Karpas-422 (cell line): ENCODE results near the gene ATE1. TPM values are rescaled to one million over a fixed set of nuclear protein-coding genes. Genes with fewer than 3 reads are reported as not detected.
A peak's percentile ranks its signal among the peaks of the same experiment; 100 is the strongest.
"Not testable (repeated sequence)": the region's sequence is repeated elsewhere in the genome, so short reads cannot be mapped to it uniquely, and the experiment has no call there.

Source experiments
- DNase-seq: peaks from one replicate; pipeline ENCODE4 v3.0.0-alpha.2; 2015
- H2AFZ ChIP-seq: fragments of 200-600 bp; sonication (generic); 2 replicates; pipeline ENCODE4 v1.6.1; 2014; ENCODE audit warnings: antibody characterized with exemption, low read length, mixed read lengths
- H3K27ac ChIP-seq: fragments of 200-600 bp; sonication (generic); 2 replicates; pipeline ENCODE4 v1.5.1; 2014; ENCODE audit warnings: mild to moderate bottlenecking, low read length, moderate library complexity
- H3K27me3 ChIP-seq: fragments of 200-600 bp; sonication (generic); 2 replicates; pipeline ENCODE4 v1.6.1; 2014; ENCODE audit warnings: low read length, mixed read lengths
- H3K36me3 ChIP-seq: fragments of 200-600 bp; sonication (generic); 2 replicates; pipeline ENCODE4 v1.6.1; 2014; ENCODE audit warnings: low read length, mixed read lengths; ENCODE audit not compliant: insufficient read depth
- H3K4me1 ChIP-seq: fragments of 200-600 bp; sonication (generic); 2 replicates; pipeline ENCODE4 v1.6.1; 2014; ENCODE audit warnings: mild to moderate bottlenecking, low read length, mixed read lengths
- H3K4me2 ChIP-seq: fragments of 200-600 bp; sonication (generic); 2 replicates; pipeline ENCODE4 v1.6.1; 2014; ENCODE audit warnings: low read length, low read depth, mild to moderate bottlenecking; ENCODE audit not compliant: poor library complexity, severe bottlenecking
- H3K4me3 ChIP-seq: fragments of 200-600 bp; sonication (generic); 2 replicates; pipeline ENCODE4 v1.5.1; 2014; ENCODE audit warnings: mild to moderate bottlenecking, antibody characterized with exemption, low read length, mixed read lengths
- H3K79me2 ChIP-seq: fragments of 200-600 bp; sonication (generic); 2 replicates; pipeline ENCODE4 v1.6.1; 2014; ENCODE audit warnings: mild to moderate bottlenecking, low read length, mixed read lengths
- H3K9ac ChIP-seq: fragments of 200-600 bp; sonication (generic); 2 replicates; pipeline ENCODE4 v1.6.0; 2014; ENCODE audit warnings: low read length
- H3K9me2 ChIP-seq: fragments of 200-600 bp; sonication (generic), shearing (Covaris generic); replicated peaks from 2 replicates; pipeline ENCODE4 v1.6.0; 2014; ENCODE audit warnings: mild to moderate bottlenecking, low read length, moderate library complexity; ENCODE audit not compliant: insufficient read depth
- H3K9me3 ChIP-seq: fragments of 300-700, 200-600 bp; sonication (generic); 2 replicates; pipeline ENCODE4 v1.6.1; 2014; ENCODE audit warnings: low read length, mixed read lengths
- H4K20me1 ChIP-seq: fragments of 200-600 bp; sonication (generic); 2 replicates; pipeline ENCODE4 v1.6.1; 2014; ENCODE audit warnings: mild to moderate bottlenecking, antibody characterized with exemption, low read length, low read depth; ENCODE audit not compliant: insufficient read depth
- total RNA-seq: library from RNA; depleted of rRNA; stranded (reverse); fragments of >200 nt; shearing (Covaris generic); gene quantifications from 2 replicates; pipeline ENCODE4 v1.2.3, GENCODE V29; 2014; ENCODE audit warnings: low replicate concordance

The ATE1 gene
- total RNA-seq, 1 experiment from 2014 or later: 72.6 TPM

DNA sequence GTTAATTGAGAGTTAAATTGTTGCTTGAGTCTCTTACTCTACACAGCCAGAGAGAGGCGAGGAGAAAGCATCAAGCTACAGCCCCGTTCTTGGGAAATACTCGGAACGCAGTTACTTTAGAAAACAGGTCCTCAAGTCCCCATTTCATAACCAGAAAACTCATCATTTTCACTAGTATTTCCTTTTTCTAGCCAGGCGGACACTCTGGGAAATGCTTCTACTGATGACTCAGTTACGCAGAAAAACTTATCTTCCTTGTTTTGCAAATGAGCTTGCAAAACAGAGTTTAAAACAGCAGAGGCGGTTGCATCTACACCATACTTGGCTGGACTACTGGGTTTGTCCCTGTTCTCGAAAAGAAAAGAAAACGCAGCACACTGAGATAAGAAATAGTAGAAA is 218.2 kb downstream of the ATE1 start:
- H3K4me1 ChIP-seq: no peaks in the 10 kb centered on the region
- H3K36me3 ChIP-seq: no peaks in the 10 kb centered on the region
- no peak overlapping the region for H3K9ac ChIP-seq
- no peak overlapping the region for H3K4me2 ChIP-seq
- H3K27ac ChIP-seq: no peak overlapping the region
- no peaks in the 10 kb centered on the region for H3K9me2 ChIP-seq
- H3K27me3 ChIP-seq: no peaks in the 10 kb centered on the region
- H4K20me1 ChIP-seq: no peaks in the 10 kb centered on the region
- no peaks in the 10 kb centered on the region for H3K79me2 ChIP-seq
- no peaks in the 10 kb centered on the region for H3K9me3 ChIP-seq
- no peak for DNase-seq
- H3K4me3 ChIP-seq: no peak overlapping the region
- H2AFZ ChIP-seq: no peak overlapping the region

DNA sequence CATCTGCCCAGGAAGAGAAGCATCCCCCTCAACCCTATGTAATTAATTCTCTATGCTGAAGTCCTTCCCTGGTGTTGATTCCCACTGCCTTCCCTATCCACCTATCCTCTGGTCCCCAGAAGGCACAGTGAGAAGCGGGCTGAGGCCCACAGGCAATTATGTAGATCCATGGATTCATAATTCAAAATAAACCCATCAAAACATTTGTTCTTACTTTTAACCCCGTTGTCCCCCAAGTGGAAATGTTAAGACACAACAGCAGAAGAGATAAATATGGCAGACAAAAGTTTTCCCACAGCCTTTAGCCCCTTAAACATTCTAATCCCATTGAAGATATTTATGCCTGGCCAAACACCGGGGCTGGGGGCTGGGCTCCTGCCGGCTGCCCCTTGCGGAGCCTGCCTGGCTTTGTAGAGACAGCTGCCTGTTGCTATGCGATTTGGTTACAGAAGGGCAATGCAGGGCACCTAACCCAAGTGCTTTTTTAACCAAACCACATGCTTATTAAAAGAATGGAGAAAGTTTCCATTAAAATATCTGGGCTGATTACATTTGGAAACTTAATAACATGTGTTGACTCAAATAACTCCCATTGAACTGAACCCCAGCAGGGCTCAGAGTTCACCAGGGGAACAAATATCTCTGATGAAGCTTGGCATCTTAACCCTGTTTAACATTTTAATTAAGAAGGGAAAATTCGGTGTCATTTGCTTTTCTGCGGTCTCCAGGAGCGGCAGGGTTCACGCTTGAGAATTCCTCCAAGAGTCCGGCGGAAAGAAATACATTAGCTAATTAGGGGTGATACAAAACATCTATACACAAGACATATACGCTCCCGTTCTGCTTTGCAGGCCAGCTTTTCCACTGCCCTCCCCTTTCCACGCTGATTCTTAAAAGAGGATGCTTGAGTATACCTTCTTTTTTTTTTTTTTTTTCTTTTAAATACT is 218.8 kb downstream of the ATE1 start:
- no peaks in the 10 kb centered on the region for H3K79me2 ChIP-seq
- no peaks in the 10 kb centered on the region for H3K27me3 ChIP-seq
- no peaks in the 10 kb centered on the region for H3K36me3 ChIP-seq
- no peaks in the 10 kb centered on the region for H3K9me2 ChIP-seq
- H3K4me2 ChIP-seq: no peak overlapping the region
- H2AFZ ChIP-seq: no peak overlapping the region
- no peak overlapping the region for H3K9ac ChIP-seq
- no peak overlapping the region for H3K27ac ChIP-seq
- H3K4me1 ChIP-seq: no peaks in the 10 kb centered on the region
- no peaks in the 10 kb centered on the region for H4K20me1 ChIP-seq
- H3K4me3 ChIP-seq: no peak overlapping the region
- no peaks in the 10 kb centered on the region for H3K9me3 ChIP-seq
- DNase-seq: no peak

DNA sequence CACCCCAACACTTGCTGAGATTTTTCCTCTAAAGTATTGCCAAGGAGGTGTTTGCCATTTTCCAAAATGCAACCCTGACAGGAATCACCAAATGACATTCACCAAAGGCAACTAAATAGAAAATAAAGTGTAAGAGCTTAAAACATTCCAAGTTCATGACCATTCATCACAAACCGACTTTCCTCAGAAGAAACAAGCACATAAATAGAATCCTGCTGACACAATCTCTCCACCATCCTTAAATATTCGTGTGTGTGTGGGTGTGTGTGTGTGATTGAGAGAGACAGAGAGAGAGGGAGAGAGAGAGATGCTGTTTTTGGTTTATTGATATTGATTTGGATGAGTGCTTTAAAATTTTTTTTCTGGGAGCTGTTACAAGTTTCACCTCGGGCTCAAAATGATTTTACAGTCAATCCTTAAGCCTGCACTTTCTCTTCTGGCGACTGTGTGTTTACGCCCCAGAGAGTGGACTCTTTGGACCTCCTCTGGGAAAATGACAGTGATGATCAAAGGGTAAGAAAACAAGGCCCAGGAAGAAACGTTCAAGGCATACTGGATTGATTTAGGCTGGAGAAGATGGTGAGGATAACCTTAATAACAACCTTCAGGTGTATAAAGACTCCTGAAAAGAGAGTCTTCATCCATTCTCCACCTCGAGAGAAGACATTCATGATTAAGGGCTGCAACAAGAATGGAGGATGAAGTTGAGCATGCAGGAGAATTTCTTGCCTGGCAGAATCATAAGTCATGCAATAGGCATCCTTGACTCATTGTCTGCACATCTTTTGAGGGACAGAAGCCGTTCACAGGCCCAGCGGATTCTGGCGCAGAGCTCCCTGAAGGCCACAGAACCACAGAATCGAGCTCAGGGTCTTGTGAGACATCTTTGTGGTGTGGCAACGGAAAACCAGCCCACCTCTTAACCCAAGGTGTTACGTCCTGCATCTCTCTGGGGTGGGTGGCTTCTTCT is 225.2 kb downstream of the ATE1 start:
- H3K27ac ChIP-seq: no peak overlapping the region
- no peaks in the 10 kb centered on the region for H3K9me3 ChIP-seq
- no peaks in the 10 kb centered on the region for H3K9me2 ChIP-seq
- H3K9ac ChIP-seq: no peak overlapping the region
- H3K27me3 ChIP-seq: no peaks in the 10 kb centered on the region
- no peaks in the 10 kb centered on the region for H4K20me1 ChIP-seq
- no peak for DNase-seq
- H3K4me1 ChIP-seq: no peaks in the 10 kb centered on the region
- H3K79me2 ChIP-seq: no peaks in the 10 kb centered on the region
- no peak overlapping the region for H2AFZ ChIP-seq
- H3K4me3 ChIP-seq: no peak overlapping the region
- no peak overlapping the region for H3K4me2 ChIP-seq
- H3K36me3 ChIP-seq: no peaks in the 10 kb centered on the region

DNA sequence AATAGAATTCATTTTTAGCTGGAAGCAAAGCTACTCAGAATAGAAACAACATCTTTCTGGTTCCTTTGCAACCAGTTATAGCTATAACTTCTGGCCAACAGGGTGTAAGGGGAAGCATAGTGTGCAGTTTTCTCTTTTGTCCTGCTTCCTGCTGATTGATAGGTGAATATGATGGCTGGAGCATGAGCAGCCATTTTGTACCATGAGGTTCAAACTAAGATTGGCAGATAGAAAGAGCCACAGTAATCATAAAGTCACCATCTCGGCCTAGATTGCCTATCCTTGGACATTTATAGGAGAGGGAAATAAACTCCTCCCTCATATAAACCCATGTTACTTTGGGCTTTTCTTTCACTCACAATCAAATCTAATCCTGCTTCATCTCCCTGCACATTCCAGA is 227.4 kb downstream of the ATE1 start:
- Histone ChIP-seq H3K79me2 (no peaks in the 10 kb centered on the region), H3K9ac (no peak overlapping the region), H3K9me2 (no peaks in the 10 kb centered on the region), H4K20me1 (no peaks in the 10 kb centered on the region), H3K27ac (no peak overlapping the region), H3K9me3 (no peaks in the 10 kb centered on the region), H3K4me2 (no peak overlapping the region), H3K4me3 (no peak overlapping the region), H3K36me3 (no peaks in the 10 kb centered on the region), H2AFZ (no peak overlapping the region), H3K4me1 (no peaks in the 10 kb centered on the region), H3K27me3 (no peaks in the 10 kb centered on the region)
- no peak for DNase-seq

DNA sequence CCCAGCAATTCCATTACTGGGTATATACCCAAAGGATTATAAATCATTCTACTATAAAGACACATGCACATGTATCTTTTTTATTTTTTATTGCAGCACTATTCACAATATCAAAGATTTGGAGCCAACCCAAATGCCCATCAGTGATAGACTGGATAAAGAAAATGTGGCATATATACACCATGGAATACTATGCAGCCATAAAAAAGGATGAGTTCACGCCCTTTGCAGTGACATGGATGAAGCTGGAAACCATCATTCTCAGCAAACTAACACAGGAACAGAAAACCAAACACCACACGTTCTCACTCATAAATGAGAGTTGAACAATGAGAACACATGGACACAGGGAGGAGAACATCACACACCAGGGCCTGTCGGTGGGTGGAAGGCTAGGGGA is 228.1 kb downstream of the ATE1 start:
- not testable (repeated sequence) for H3K36me3 ChIP-seq, H3K9ac ChIP-seq, H3K27ac ChIP-seq, H3K9me3 ChIP-seq, H3K4me2 ChIP-seq, H3K4me1 ChIP-seq, H3K79me2 ChIP-seq, H3K4me3 ChIP-seq, H2AFZ ChIP-seq, H3K9me2 ChIP-seq, H3K27me3 ChIP-seq, DNase-seq, H4K20me1 ChIP-seq

DNA sequence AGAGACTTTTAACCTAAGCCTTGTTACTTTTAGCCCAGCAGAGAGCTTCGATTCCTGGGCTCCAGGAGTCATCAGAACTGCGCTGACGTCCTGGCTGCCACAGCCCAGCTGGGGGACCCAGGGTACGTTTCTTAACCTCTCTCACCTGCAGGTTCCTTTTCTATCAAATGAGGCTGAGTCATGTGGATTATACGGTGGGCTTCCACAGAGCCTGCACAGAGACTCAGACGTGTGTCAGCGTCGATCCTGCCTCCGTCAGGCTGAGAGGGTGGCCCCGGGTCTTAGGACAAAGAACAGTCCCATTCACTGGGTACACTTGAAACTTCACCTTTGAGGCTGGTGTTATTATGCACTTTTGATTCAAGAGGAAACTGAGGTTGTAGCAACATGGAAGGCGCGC is 228.9 kb downstream of the ATE1 start:
- H2AFZ ChIP-seq: no peak overlapping the region
- no peaks in the 10 kb centered on the region for H3K79me2 ChIP-seq
- H3K9me3 ChIP-seq: no peaks in the 10 kb centered on the region
- H3K4me3 ChIP-seq: no peak overlapping the region
- no peak overlapping the region for H3K9ac ChIP-seq
- no peaks in the 10 kb centered on the region for H3K4me1 ChIP-seq
- H3K27me3 ChIP-seq: no peaks in the 10 kb centered on the region
- H3K9me2 ChIP-seq: no peaks in the 10 kb centered on the region
- H3K4me2 ChIP-seq: no peak overlapping the region
- no peak for DNase-seq
- H3K27ac ChIP-seq: no peak overlapping the region
- H3K36me3 ChIP-seq: no peaks in the 10 kb centered on the region
- no peaks in the 10 kb centered on the region for H4K20me1 ChIP-seq

DNA sequence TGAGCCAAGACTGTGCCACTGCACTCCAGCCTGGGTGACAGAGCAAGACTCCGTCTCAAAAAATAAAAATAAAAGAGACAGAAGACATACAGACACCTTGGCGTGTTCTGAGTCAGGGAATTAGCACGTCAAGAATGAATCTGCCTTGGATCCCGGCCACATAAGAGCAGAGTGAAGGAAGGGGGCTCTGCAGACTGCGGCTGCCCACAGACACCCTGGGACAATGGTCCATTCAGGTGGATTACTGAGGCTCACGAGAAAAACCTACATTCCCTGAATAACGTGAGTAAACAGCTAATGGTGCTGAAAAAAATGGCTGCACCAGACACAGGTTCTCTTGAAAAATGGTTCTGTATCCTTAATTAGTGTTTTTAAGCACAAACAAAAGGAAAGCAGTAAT is 229.5 kb downstream of the ATE1 start:
- Histone ChIP-seq H3K9me2 (no peaks in the 10 kb centered on the region), H3K9ac (no peak overlapping the region), H3K27me3 (no peaks in the 10 kb centered on the region), H3K36me3 (no peaks in the 10 kb centered on the region), H4K20me1 (no peaks in the 10 kb centered on the region), H3K27ac (no peak overlapping the region), H3K4me1 (no peaks in the 10 kb centered on the region), H2AFZ (no peak overlapping the region), H3K79me2 (no peaks in the 10 kb centered on the region), H3K4me3 (no peak overlapping the region), H3K9me3 (no peaks in the 10 kb centered on the region), H3K4me2 (no peak overlapping the region)
- no peak for DNase-seq

DNA sequence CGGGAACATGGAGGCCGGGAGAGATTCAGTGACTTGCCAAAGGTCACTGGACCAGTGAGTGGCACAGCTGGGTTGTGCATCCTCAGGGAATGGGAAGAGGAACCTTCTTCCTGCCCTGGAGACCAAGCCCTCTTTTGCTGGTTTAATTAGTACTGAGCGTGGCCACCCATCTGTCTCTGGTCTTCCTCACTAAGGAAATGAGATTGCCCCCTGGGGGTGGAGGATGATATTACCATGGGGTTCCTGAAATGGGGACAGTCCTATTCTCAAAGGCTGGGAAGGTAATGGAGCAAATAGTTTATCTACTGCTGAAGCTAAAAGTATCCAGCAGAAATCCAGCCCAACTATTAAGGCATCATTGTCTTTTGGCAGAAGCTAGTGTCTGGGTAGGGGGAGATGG is 231.0 kb downstream of the ATE1 start:
- Histone ChIP-seq H3K79me2 (no peaks in the 10 kb centered on the region), H4K20me1 (no peaks in the 10 kb centered on the region), H3K9me3 (no peaks in the 10 kb centered on the region), H3K27ac (no peak overlapping the region), H3K4me1 (no peaks in the 10 kb centered on the region), H3K36me3 (no peaks in the 10 kb centered on the region), H2AFZ (no peak overlapping the region), H3K9me2 (no peaks in the 10 kb centered on the region), H3K4me3 (no peak overlapping the region), H3K27me3 (no peaks in the 10 kb centered on the region), H3K9ac (no peak overlapping the region), H3K4me2 (no peak overlapping the region)
- DNase-seq: peak; percentile 84
